ENCODE data around the gene NFIB. TPM values are rescaled to one million over a fixed set of nuclear protein-coding genes. Genes with fewer than 3 reads are reported as not detected.

NFIB gene
- total and polyA plus RNA-seq, 10 of the 15 experiments (the other 5 are each of a cell fraction or from before 2014, with no cell fraction given) = under 0.01 to 0.19 (median 0.05) TPM; not detected in 3

DNA sequence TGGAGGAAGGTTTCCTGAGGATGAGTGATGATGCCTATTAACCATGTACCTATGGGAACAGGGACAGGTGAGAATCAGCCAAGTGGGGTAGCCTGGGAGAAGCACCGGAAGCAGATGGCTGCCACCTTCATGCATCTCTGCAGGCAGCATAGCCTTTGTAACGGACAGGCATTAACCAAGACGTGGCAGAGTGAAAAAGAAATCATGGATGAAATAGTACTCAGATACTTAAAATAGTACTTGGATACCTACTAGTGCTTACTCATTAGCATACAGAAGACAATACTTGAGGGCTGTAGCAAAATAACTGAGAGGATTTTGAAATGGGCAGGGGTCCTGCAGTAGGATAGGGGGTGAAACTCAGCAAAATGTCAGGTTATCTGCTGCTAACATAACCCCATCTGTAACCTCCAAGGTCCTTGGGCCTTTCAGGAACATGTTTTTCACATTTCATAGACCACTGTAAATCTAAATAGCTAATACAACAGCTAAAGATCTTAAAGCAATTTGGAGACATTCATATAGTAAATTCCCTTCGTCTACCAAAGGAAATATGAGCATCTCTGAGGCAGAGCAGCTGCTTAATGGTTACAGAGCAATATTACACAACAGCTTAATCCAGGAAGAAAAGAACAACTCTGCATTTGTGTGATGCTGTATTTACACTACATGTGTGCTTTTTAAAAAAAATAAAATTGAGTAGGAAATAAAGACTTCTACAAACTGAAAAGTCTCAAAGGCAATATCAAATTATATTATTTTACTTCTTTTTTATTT is 154.3 kb downstream of the NFIB start:
- no peaks in the 10 kb centered on the region for H4K20me1 ChIP-seq (ENCODE audit: control insufficient read depth, insufficient read depth)
- POLR2A ChIA-PET = no interaction called here
- peaks cover 4% of the 10 kb centered on the region for H3K4me1 ChIP-seq (ENCODE audit: control insufficient read depth, insufficient read depth, low read length)
- no peak overlapping the region for H3K27ac ChIP-seq (ENCODE audit: control insufficient read depth, insufficient read depth)
- no peak overlapping the region for H3K4me2 ChIP-seq (ENCODE audit: control insufficient read depth, insufficient read depth)
- SMC1A ChIA-PET (ENCODE audit: uncharacterized antibody, unreplicated experiment) = no interaction called here
- no TSS peak for BruUV-seq (replicated peaks)
- intact Hi-C loops (cut with micrococcal nuclease; ENCODE audit: unreplicated experiment) = no loop called here
- no peak overlapping the region for H3K4me3 ChIP-seq
- H2AFZ ChIP-seq (ENCODE audit: control insufficient read depth, low read depth, low read length) = no peak overlapping the region
- H3K9ac ChIP-seq (ENCODE audit: control insufficient read depth, insufficient read depth, low read length) = no peak overlapping the region
- in situ Hi-C loops (cut with MboI) = no loop called here
- no peaks in the 10 kb centered on the region for H3K36me3 ChIP-seq (ENCODE audit: control insufficient read depth in 2 of 2, insufficient read depth in 2 of 2, low read length in 1 of 2)
- DNase-seq (ENCODE audit: low read depth, low spot score) (no peak), ATAC-seq (no peak), FAIRE-seq (no peak)
- 20% methylated on average over 4 of the region's 4 CpGs for WGBS (ENCODE audit: insufficient coverage, insufficient replicate concordance, low lambda C conversion rate, missing lambda C conversion rate)
- no peaks in the 10 kb centered on the region for H3K9me3 ChIP-seq (replicated peaks; ENCODE audit: control insufficient read depth, insufficient read depth, low read length)
- RAD21 ChIA-PET (ENCODE audit: unreplicated experiment) = no interaction called here
- TF ChIP-seq, protein P1, sequence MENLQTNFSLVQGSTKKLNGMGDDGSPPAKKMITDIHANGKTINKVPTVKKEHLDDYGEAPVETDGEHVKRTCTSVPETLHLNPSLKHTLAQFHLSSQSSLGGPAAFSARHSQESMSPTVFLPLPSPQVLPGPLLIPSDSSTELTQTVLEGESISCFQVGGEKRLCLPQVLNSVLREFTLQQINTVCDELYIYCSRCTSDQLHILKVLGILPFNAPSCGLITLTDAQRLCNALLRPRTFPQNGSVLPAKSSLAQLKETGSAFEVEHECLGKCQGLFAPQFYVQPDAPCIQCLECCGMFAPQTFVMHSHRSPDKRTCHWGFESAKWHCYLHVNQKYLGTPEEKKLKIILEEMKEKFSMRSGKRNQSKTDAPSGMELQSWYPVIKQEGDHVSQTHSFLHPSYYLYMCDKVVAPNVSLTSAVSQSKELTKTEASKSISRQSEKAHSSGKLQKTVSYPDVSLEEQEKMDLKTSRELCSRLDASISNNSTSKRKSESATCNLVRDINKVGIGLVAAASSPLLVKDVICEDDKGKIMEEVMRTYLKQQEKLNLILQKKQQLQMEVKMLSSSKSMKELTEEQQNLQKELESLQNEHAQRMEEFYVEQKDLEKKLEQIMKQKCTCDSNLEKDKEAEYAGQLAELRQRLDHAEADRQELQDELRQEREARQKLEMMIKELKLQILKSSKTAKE (IDR thresholded peaks at IDR 0.05; ENCODE audit: low read depth, poor library complexity, severe bottlenecking) = no peak
- TF ChIP-seq ZNF622 (IDR thresholded peaks at IDR 0.05) = no peak
- no peak for TF ChIP-seq HCFC1 (IDR thresholded peaks at IDR 0.05; ENCODE audit: low read length)
- TF ChIP-seq BRCA1 (IDR thresholded peaks at IDR 0.05; ENCODE audit: low read depth, low read length) = no peak
- no peak for TF ChIP-seq MEF2A (IDR thresholded peaks at IDR 0.05; ENCODE audit: insufficient read depth, low read depth, low read length)
- TF ChIP-seq RBBP5 (conservative IDR thresholded peaks at IDR 0.05) = no peak
- TF ChIP-seq, protein P2, sequence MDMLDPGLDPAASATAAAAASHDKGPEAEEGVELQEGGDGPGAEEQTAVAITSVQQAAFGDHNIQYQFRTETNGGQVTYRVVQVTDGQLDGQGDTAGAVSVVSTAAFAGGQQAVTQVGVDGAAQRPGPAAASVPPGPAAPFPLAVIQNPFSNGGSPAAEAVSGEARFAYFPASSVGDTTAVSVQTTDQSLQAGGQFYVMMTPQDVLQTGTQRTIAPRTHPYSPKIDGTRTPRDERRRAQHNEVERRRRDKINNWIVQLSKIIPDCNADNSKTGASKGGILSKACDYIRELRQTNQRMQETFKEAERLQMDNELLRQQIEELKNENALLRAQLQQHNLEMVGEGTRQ (IDR thresholded peaks at IDR 0.05; ENCODE audit: borderline replicate concordance, low read depth, low read length) = no peak
- no peak for TF ChIP-seq SREBF1 (IDR thresholded peaks at IDR 0.05; ENCODE audit: low read length)
- TF ChIP-seq RB1 (IDR thresholded peaks at IDR 0.05; ENCODE audit: borderline replicate concordance) = no peak
- no peak for TF ChIP-seq HDAC2 (IDR thresholded peaks at IDR 0.05)
- TF ChIP-seq RELA (IDR thresholded peaks at IDR 0.05; ENCODE audit: borderline replicate concordance, partially characterized antibody) = no peak
- TF ChIP-seq SMAD1 (IDR thresholded peaks at IDR 0.05; ENCODE audit: low read depth, partially characterized antibody) = no peak
- TF ChIP-seq MEF2B (IDR thresholded peaks at IDR 0.05; ENCODE audit: partially characterized antibody, poor library complexity, severe bottlenecking) = no peak
- no peak for TF ChIP-seq IRF4 (IDR thresholded peaks at IDR 0.05; ENCODE audit: low read depth, low read length)
- no peak for TF ChIP-seq NFIC (IDR thresholded peaks at IDR 0.05; ENCODE audit: low read depth, low read length)
- TF ChIP-seq CHD4 (IDR thresholded peaks at IDR 0.05) = no peak
- TF ChIP-seq CHD1 (IDR thresholded peaks at IDR 0.05; ENCODE audit: low read depth, low read length) = no peak
- H3K79me2 ChIP-seq (ENCODE audit: control insufficient read depth, insufficient read depth, low read length) = no peaks in the 10 kb centered on the region
- H3K27me3 ChIP-seq (replicated peaks in 1 of 2; ENCODE audit: control insufficient read depth in 2 of 2, insufficient read depth in 2 of 2, low read length in 1 of 2) = no peaks in the 10 kb centered on the region; a peak in 1 of 4 replicates
- CTCF ChIA-PET = interaction anchor here (1.8 kb wide), 1 partner anchor 8 kb away, joined by 5 read pairs; no protein-coding TSS in a partner anchor

All from GM12878 (cell line).